ENCODE measurements around the gene MYOZ3.

MYOZ3 gene, protein sequence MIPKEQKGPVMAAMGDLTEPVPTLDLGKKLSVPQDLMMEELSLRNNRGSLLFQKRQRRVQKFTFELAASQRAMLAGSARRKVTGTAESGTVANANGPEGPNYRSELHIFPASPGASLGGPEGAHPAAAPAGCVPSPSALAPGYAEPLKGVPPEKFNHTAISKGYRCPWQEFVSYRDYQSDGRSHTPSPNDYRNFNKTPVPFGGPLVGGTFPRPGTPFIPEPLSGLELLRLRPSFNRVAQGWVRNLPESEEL

DNA sequence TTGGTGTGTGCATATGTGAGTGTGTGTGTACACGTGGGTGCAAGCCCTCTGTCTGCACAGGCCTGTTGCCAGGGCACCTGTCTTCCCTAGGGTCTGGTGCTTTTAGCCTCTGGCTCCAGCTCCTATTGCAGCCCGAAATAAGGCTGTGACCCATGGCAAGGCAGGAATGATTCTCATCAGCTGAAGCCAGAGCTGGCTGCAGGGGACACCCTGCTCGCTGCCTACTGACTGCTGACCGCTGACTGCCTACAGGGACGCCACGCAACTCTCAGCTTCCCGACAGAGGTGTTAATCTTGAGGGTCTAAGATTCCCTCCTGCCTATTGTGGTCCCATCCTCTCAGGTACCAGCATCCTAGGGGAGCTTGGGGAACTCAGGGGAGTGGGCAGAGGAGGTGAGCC, at the start of gene MYOZ3:
TSS of gene MYOZ3 (plus strand) at position 166 of the 400 bp plus-strand sequence. CDS start 1,691 bp downstream, outside the sequence.
- DNase-seq = no peak

GRCh38 chr5:150612405-150612804, 48.6 kb upstream of the MYOZ3 start:
- DNase-seq = peak in 1 of 3 experiments; percentile 19

- DNase-seq = no peak
Measured at GRCh38 chr5:150612905-150613670, 48.0 kb upstream of the MYOZ3 start.

DNA sequence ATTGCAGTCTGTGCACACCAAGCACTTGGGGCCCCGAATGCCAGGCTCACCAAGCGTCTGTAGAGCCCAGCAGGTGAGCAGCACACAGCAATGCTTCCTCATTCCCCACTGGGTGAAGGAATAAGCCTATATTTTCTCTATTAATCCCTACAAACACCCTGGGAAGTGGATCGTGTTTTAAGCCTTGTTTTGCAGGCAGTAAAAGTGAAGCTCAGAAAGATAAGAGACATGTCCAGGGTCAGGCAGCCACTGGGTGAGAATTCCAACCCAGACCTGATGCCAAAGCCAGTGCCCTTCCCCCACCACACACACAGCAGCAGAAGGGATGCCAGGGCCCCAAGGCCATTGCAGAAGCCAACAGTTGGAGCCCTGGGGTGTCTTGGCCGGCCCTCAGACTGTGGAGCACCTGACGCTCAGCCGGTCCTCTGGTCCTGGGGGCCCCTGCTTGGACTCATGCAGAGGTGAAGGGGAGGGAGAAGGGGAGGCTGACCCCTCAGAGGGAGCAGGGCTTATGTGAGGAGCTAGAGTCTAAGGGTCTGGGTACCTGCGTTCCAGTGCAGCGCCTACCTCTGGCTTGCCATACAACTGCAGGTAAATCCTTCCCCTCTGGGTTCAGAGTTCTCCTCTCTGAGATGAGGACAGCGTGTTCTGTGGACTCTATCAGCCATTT, 46.9 kb upstream of the MYOZ3 start:
- no peak for DNase-seq

DNA sequence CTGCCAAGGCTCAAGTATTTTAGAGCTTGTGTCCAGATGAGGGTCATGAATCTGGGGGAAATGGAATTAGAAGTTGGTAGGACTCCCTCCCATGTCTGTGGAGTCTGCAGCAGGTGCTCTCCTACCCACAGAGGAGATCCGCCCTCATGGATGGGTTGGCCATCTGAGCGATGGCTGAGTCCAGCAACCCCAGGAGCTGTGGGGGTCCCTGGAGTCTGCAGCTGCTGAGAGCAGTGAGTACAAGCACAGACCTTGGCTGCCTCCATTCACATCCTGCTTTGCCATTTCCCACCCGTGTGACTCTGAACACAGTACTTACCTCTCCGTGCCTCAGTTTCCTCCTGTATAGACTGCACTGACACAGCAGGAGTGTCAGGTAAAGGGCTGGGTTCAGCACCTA, 46.4 kb upstream of the MYOZ3 start:
- DNase-seq = no peak

DNA sequence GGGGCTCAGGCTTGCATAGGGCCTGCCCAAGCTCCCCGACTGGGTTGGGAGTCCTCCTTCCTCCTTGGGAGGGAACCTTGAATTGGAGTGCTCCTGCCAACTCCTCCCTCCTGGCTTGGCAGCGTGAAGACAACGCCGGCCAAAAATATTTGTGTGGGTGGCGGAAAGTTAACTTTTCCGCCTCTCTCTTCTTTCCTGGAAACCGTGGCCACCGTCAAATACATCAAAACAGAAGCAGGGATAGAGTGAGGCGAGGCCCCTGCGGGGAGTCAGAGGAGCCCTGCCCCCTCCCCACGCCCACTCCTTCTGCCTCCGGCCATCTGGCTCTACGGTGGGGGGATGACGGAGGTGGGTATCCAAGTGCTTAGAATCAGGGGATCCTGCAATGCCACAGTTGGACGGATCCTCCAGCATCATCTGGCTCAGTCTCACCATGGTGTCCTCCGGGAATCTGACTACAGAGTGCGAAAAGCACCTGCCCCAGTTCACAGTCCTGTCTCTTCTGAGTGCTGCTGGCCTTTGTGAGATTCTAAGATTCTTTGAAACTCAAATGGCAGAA, 45.8 kb upstream of the MYOZ3 start:
- DNase-seq = no peak

- peak in 1 of 3 experiments; percentile 8 for DNase-seq
Measured at GRCh38 chr5:150616024-150616470, 45.0 kb upstream of the MYOZ3 start.

DNA sequence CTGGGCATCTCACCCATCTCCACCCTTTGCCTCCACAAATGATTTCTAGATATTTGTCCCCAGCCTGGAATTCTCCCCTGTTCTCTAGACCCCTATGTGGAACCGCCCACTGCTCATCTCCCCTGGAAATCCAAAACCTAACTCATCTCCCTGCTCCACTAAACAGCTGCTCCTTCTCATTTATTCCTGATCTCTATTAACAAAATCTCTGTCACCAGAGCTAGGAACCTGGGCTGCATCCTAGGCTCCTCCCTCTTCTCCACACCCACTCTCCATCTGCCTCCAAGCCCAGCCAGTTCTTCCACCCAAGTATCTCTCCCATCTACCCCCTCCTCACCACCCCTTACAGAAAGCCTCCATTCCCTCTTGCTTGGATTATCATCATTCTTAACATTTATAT, 44.5 kb upstream of the MYOZ3 start:
- no peak for DNase-seq

DNA sequence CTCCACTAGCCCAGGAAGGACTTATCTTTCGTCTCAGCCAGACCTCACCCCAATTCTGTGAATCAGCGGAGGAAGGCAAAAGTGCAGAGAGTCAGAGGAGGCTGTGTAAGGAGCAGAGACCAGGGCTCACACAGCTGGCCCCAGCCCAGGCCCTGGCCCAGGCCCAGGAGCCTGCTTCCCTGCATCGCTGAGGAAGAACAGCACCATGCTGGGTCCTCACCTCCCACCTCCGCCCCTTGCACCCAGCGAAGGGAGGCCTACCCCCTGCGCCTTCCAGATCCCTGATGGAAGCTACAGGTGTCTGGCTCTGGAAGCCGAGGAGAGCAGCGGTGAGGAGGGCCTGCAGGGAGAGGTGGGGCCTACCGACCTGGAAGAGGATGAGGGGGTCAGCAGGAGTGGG, 42.9 kb upstream of the MYOZ3 start:
- no peak for DNase-seq

GRCh38 chr5:150618588-150619281, 42.3 kb upstream of the MYOZ3 start:
- DNase-seq = no peak

- no peak for DNase-seq
Measured at GRCh38 chr5:150619359-150620230, 41.5 kb upstream of the MYOZ3 start.

DNA sequence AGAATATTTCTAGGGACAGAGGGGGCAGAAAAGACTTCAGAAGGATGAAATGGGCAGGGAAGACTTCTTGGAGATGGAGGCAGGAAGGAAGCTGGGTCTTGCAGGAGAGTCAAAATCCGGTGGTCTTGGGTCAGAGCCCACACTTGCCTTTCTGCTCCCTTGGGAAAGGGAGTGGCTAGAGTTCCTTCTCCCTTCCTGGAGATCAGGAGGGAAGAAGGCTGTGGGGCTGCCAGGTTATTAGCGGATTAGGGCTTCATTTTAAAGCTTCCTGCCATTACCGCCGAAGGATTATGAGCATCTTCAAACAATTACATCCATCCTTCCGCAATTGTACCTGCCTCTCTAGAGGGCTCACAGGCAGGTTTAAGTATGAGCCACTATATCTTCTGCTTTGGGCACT, 39.8 kb upstream of the MYOZ3 start:
- no peak for DNase-seq

GRCh38 chr5:150622157-150622556, 38.9 kb upstream of the MYOZ3 start:
- peak in 2 of 3 experiments; percentile 19 to 59 for DNase-seq

- no peak for DNase-seq
Measured at GRCh38 chr5:150623152-150623877, 37.7 kb upstream of the MYOZ3 start.

DNA sequence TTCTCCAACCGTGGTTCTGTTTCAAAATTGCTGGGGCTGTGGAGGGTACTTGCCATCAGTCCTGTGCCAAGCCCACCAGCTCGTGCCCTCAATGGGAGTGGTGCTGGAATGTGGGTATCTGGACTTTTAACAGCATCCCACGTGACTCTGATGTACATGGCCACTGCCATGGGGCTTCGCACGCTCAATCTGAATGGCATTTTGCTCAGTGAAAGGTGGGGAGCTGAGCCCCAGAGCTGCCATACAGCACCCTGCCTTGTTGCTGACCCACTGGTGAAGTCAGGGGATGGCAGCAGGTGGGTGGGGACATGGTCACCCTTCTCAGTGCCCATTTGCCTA, 37.2 kb upstream of the MYOZ3 start:
- no peak for DNase-seq

GRCh38 chr5:150624334-150625163, 36.5 kb upstream of the MYOZ3 start:
- peak in 2 of 3 experiments; percentile 22 to 28 for DNase-seq

- no peak for DNase-seq
Measured at GRCh38 chr5:150625164-150625535, 35.9 kb upstream of the MYOZ3 start.

DNA sequence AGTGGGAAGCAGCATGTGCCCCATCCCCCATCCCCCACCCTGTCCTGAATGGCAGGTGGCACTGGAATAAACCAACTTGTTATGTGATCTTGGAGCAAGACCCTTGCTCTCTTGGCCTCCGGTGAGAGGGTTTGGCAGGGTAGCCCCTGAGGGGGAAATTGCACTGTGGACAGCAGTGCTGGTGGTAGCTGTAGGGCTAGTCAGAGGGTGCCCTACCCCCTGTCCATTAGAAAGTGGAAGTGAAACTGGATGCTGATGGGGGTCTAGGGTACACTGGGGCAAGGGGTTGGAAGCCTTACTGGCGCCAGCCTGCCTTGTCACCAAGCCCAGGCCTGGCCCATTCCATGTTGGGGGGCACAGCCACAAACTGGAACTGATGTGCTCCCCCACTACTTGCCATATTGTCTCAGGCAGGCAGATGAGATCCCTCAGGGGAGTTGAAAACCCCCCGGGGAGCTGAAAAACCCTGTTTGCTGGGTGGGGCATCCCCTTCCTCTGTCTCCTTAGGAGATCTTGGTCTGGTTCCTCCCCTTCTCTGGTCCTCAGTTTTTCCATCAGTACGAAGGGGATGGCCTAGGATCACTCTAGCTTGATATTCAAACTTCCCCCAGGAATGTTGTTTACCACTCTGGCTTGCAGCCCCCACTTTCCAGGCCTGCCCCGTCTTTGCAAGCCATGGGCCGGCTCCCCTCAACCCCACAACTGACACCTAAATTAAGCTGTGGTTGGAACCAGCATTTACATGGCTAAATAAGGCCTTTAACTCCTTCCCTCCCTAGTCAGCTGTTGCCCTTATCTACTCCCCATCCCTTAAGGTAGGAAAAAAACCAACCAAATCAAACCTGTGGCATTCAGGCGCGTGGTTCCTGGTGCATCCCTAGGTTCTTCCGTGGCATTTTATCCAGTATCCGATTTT, 35.0 kb upstream of the MYOZ3 start:
- no peak for DNase-seq

DNA sequence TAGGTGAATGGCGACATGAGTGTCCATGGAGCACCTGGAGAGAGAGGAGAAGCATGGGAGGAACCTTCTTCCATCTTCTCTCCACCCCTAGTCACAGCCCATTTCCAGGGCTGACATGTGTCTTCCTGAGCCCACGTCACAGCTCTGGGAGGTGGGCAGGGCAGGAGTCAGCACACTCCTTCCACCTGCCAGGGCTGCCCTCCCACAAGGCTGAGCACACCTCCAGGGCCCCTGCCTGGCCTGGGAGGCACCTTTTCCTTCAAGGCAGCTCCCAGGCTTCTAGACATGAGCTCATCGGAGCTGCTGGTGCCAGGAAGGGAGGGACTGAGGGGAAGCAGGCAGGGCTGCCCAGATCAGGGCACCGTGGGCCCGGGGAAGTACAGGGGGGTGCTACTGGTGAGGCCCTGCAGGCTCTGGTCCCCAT, 34.2 kb upstream of the MYOZ3 start:
- no peak for DNase-seq
